ENCODE measurements around the gene P3H4.
"Not testable (repeated sequence)": the region's sequence is repeated elsewhere in the genome, so short reads cannot be mapped to it uniquely, and the experiment has no call there.

The P3H4 gene

DNA sequence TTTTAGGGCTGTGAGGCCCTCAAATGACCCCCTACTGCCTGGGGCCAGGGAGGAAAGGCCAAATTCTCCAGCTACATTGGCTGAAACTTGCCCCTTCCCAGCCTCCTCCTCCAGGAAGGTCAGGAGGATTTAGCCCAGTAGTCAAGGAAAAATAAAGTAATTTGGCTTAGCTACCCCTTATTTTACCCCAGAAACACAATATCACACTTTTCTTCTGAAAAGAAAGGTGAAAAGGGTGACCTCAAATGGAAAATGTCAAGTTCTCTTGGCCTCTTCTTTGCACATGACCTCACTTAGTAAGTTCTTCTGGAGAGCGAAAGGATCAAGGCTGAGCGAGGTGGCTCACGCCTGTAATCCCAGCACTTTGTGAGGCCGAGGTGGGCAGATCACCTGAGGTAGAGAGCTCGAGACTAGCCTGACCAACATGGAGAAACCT is 17.2 kb downstream of the P3H4 start:
- DNase-seq (ENCODE audit: low read depth) = no peak

DNA sequence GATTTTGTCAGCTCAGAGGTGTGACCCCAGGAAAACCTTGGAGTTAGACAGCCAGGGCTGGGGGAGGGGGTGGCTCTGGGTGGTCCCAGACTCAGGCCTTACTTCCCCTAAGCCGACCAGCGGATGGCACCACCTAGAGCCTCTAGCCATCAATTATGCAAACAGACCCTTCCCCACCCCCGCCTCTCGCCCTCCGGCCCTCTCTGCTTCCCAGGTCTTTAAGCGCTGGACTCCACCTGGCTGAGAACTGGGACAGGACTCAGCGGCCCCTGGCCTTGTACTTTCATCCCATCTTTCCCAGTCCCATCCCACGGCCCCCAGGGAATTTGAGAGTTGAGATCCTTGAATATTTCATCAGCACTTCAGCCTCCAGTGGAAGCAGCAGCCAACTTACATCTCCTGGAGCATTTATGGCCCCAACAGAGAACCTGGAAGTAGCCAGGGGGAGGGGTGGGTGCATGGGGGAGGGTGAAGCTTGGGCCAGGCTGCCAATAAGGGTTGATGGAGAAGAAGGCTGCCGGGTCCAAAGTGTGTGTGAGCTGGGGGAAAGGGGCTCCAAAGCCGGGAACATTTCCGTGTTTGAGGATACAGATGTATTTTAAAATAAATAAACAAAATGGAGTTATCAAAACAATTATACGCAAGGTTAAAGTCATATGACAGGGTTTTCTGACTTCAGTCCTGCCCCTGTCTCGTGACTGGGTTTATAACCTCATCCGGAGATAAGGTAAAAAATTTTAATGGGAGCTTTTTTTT is 17.8 kb downstream of the P3H4 start:
- no peak for DNase-seq (ENCODE audit: low read depth)

- DNase-seq (ENCODE audit: low read depth) = no peak
Observed at GRCh38 chr17:41792845-41793783, 18.6 kb downstream of the P3H4 start.

- no peak for DNase-seq (ENCODE audit: low read depth)
Observed at GRCh38 chr17:41787021-41787418, 24.7 kb downstream of the P3H4 start.

DNA sequence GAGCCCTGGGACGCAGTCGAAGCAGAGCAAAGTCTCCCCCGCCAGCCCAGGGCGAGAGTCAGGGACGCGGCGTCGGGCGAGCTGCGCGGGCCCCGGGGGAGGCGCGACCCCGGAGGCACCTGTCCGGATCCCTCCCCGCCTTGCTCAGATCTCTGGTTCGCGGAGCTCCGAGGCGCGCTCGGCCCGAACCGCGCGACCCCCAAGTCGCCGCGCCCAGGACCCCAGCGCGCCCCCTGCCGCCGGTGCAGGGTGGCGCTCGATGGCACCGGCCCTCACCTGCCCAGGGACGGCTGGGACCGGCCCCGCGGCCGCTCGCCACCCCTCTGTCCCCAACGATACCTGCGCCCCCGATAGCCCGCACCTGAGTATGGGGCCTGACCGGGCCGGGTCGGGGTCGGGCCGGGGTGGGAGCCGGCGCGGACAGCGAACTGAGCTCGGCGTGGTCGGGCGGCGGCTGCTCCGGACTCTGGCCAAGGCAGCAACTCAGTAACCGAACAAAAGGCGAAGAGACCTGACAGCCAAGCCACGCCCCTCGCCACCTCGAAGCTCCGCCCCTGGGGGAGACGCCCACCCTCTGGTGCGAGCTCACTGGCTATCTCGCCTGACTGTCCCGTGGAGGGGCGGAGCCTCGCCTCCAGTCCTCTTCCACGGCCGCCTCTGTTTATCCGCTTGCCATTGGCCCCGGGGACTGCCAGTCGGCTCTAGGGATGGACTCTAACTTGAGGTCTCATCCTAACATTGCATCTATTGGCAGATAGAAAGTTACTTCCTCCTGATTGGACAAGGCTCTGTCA is 25.3 kb downstream of the P3H4 start, which contains the start of gene JUP:
TSS of gene JUP (minus strand) at position 485 of the 794 bp plus-strand sequence. CDS start 14,857 bp downstream, outside the sequence.
- no peak for DNase-seq (ENCODE audit: low read depth)

DNA sequence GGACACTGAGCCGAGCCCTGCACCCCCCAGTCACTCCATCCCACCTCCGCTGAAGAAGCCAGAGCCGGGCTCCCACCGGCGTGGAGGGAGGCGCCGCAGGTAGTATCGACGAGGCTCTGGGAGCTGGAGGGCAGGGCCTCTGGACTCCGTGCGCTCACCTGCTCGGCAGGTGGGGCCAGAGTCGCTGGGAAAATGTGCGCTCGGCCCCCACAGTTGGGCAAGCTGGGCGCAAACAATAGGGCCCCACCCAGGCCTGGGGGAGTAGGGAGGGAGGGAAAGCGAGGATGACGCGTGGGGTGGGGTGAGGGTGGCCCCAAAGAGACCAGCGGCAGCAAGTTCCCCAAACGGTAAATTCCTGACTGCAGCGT is 25.9 kb downstream of the P3H4 start:
- no peak for DNase-seq (ENCODE audit: low read depth)

- no peak for DNase-seq (ENCODE audit: low read depth)
Observed at GRCh38 chr17:41785091-41785858, 26.5 kb downstream of the P3H4 start.

DNA sequence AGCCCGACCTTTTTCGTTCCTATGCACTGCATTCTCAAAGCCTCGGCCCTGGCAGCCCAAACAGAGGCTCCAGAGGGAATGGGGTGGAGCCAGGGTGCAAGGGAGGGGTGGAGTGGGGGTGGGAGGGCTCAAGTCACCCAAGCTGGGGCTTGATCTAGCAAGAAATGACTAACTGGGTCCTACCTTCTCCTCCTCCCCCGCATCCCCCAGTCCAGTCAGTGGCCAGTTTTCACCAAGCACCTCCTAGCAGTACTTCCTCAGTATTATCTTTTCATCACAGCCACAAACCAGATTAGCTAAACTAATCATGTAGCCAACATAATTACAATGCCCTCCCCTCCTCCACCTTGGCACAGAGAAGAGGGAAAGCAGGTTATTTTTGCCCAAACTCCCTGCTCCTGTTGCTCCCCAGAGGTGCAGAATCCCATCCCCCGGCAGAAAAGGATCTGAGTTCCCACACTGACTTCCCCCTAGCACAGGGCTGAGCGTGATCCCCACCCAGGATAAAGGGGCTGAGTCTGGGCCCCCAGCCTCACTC is 27.5 kb downstream of the P3H4 start:
- no peak for DNase-seq (ENCODE audit: low read depth)

GRCh38 chr17:41782142-41782541 is 29.6 kb downstream of the P3H4 start:
- DNase-seq (ENCODE audit: low read depth) = no peak

DNA sequence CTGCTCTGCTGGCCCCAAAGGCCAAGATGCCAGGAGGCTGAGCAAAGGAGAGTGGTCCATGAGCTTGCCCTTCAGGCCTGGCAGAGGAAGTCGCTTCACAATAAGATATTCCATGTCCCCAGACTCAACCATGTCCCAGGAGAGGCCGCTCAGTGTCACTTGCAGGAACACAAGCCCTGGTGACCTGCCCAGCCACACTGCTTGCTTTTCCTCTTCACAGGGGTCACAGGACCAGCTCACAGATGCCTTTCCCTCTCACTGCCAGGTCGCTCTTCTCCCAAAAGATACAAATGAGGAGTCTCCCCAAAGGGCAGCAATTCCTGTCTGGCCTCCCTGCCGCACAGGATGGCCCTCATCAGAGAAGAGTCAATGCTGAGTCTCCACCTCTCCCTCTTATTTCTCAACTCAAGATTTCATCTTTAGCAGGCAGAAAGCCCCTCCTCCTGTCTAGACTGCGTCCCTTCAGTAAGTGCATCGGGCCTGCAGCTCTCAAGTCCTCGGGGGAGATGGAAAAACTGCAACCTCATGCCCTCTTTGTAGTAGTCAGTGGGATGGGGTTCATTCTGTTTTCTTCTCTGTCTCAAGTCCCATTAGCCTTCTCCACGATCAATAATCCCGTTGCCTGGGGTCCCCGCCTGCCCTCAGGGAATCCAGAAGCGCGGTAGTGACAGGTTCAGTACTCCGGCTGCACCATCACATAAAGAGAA is 30.2 kb downstream of the P3H4 start:
- DNase-seq (ENCODE audit: low read depth) = no peak

- DNase-seq (ENCODE audit: low read depth) = no peak
Observed at GRCh38 chr17:41779954-41780353, 31.8 kb downstream of the P3H4 start.

DNA sequence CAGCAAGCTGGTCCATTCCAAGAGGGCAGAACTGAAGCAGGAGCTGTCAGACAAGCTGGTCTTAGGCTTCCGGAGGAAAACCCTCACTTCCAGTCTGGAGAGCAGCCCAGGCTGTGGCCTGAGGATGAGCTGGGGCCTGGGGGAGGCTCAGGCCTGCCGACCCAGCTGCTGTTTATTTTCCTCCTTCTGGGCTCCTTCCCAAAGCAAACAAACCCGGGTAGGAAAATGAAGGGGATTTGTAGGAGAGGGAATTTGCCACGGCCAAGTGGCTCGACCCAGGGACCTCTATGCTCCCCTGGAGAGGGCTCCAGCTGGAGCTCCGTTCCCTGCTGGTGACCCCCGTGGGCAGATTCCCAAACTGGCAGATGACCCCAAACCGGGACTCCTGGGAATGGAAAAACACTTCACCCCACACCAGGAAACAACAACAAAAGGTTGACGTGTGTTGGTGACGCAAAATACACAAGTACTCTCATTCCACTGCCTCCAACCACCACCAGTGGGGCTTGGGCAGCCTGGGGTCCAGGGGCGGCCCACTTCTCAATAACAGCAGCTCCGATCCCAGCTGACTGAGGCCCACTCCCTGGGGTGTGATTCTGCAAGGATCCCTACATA is 34.1 kb downstream of the P3H4 start:
- DNase-seq (ENCODE audit: low read depth) = no peak

- no peak for DNase-seq (ENCODE audit: low read depth)
Observed at GRCh38 chr17:41777157-41777573, 34.6 kb downstream of the P3H4 start.

- not testable (repeated sequence) for DNase-seq (ENCODE audit: low read depth)
Observed at GRCh38 chr17:41776262-41776900, 35.4 kb downstream of the P3H4 start.

GRCh38 chr17:41775394-41776226 is 36.1 kb downstream of the P3H4 start:
- no peak for DNase-seq (ENCODE audit: low read depth)

DNA sequence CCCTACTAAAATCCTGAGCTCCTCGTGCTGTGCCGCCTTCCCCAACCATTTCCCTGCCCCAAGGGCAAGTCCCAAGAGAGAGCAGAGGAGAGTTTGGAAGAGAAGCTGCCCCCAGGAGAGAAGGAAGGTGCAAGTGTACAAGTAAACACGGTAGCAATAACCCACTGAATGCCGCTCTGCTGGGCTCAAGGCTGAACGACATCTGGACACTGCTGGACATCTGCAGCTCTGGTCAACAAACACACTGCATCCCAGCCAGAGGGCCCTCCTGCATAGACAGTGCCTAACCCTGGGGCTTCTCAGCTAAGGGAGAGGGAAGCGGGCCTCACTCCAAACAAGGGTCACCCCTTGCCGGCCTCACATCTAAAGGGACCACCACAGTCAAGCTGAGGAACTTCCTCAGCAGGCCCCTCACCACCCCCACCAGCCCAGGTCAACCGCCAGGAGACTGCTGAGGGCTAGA is 38.0 kb downstream of the P3H4 start:
- DNase-seq (ENCODE audit: low read depth) = no peak

DNA sequence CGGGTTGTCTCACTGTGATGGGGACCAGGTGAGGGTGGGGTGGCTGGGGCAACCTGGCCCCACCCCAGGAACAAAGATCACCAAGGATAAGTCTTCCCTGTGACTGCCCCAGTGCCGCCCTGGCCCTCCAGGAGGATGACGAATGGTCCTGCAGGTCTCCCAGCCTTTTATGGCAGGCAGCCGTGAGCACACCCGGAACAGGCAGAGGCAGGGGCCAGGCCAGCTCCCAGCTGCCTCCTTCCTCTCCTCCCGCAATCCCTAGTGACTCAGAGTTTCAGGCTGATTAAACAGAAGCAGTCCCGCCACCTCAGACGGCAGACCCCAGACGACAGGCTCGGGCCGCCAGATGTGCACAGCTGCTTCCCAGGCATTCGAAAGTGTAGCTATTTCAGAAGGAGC is 38.6 kb downstream of the P3H4 start:
- DNase-seq (ENCODE audit: low read depth) = no peak

DNA sequence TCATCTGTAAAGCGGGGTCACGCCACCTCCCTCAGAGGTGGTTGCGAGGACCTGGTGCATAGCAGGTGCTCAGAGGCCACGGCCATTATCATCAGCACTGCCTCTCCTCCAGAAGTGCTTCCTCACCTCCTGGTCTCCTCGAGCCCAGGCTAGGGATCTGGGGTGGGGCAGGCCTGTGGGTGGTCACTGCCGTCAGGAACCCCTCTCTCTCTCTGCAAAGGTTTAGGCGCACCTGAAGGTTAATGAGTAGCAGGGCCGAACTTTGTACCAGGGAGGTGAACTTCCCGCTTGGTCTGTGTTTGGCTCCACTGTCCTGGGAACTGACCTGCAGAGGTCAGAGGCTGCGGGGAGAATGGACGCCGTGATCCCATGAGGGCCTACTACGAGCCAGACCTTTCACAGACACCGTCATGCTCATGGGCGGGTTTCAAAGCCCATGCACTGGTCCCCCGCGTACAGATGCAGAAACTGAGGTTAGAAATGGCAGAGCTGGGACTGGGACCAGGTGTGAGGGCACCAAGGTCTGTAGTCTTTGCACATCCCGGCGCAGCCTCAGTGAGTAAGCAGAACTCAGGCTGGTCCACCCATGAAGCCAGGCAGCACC is 39.1 kb downstream of the P3H4 start:
- DNase-seq (ENCODE audit: low read depth) = no peak

Data from HS-27A (cell line).